GM21390 (cell line): ENCODE data around the gene CLVS2.

Source experiments
- ATAC-seq: cut with Tn5 transposase; IDR thresholded peaks from one replicate; pipeline ENCODE4 v1.9.1; 2021; ENCODE audit not compliant: unreplicated experiment

CLVS2 gene, protein sequence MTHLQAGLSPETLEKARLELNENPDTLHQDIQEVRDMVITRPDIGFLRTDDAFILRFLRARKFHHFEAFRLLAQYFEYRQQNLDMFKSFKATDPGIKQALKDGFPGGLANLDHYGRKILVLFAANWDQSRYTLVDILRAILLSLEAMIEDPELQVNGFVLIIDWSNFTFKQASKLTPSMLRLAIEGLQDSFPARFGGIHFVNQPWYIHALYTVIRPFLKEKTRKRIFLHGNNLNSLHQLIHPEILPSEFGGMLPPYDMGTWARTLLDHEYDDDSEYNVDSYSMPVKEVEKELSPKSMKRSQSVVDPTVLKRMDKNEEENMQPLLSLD

DNA sequence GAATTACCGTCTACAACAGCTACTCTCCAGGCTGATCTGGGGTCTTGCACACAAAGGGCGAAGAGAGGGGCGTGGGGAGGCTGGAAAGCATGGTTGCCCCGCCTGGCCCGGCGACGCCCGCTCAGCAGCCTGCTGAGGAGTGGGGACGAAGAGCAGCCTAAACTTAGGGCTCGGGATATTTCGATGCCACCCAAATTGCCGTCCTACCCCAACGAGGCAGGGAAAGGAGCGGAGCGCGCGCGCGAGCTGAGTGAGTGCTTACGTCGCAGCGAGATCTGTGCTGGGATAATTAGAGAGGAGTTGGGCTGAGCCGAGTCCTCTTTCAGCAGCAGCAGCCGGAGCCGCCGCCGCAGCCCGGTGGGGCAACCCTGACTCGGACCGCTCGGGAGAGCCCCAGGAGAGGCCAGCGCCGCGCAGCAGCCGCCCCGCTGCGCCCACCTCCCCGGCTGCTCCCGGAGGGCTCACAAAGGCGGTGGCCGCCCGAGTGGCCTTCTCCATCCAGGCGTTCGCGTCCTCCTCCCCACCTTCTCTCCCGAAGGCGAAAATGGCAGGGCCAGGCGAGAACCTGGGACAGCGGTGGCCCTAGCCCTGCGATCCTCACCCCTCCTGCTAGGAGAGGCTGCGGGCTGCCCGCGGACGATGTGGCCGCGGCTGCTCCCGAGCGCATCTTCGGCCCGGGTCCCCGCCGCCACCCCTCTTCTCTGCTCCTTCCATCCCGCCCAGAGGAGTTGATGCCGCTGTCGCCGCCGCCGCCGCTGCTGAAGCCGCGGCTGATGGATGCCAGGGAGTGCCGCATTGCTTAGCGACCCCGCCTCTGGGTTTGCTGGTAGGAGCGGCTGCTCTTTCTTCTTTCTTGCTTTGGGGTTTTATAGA, at the start of gene CLVS2:
Gene CLVS2 (plus strand): TSS at position 315 of the 873 bp plus-strand sequence. CDS start 1,543 bp downstream, outside the sequence.
- no peak for ATAC-seq

DNA sequence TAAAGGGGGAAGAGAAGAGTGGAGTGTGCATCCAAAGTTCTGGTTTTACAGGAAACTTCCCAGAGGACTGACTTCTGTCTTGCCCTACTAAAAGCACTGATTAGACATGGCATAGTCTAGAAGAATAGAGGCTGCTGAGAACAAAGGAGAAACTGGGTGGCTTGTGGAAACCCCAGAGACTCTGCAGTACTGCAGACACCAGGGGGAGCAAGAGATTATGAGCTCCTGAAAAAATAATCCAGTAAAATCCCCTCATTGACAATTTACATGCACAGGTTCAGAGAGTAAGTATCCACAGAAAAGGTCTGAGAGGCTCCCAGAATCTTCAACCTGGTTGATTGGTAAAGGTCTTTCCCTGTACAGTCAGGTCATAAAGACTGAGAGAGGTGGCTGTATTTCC, 48.7 kb upstream of the CLVS2 start:
- ATAC-seq, result no peak

DNA sequence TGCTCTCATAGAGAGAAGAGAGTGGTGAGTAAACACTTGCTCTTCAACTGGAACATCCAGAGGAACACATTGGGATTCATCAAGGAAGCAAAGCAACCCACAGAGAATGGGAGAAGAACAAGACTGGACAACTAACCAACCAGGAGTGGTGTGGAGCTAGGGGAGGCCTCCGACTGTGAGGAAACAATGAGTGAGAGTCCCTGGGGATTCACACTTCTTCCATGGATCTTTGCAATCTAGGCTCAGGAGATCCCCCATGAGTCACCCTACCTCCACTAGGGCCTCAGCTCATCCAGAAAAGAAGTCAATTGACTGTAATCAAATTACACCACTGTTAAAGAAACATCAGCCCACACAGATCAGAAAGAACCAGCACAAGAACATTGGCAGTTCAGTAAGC, 42.3 kb upstream of the CLVS2 start:
- ATAC-seq, result no peak

DNA sequence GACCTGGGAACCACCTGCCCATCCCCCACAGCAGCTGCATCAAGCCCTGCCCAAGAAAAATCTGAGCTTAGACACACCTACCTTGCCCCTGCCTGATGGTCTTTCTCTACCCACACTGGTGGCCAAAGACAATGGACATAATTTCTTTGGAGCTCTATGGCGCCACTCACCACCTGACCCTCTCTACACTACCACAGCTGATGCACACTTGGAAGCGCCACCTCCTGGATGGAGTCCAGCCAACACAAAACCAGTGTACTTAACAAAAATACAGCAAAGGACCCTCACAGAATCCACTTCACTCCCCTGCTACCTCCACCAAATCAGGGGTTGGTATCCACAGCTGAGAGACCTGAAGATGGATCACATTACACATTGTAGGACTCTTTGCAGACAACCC, 39.7 kb upstream of the CLVS2 start:
- ATAC-seq, result no peak

DNA sequence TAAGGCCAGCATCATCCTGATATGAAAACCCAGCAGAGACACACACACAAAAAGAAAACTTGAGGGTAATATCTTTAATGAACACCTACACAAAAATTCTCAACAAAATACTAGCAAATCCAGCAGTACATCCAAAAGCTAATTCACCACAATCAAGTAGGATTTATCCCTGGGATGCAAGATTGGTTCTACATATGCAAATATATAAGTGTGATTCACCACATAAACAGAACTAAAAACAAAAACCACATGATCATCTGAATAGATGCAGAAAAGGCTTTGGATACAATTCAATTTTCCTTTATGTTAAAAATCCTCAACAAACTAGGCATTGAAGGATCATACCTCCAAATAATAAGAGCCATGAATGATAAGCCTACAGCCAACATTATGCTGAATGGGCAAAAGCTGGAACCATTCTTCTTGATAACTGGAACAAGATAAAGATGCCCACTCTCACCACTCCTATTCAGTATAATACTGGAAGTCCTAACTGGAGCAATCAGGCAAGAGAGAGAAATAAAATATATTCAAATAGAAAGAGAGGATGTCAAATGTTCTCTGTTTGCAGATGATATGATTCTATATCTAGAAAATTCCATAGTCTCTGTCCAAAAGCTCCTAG, 33.9 kb upstream of the CLVS2 start:
- no peak for ATAC-seq

DNA sequence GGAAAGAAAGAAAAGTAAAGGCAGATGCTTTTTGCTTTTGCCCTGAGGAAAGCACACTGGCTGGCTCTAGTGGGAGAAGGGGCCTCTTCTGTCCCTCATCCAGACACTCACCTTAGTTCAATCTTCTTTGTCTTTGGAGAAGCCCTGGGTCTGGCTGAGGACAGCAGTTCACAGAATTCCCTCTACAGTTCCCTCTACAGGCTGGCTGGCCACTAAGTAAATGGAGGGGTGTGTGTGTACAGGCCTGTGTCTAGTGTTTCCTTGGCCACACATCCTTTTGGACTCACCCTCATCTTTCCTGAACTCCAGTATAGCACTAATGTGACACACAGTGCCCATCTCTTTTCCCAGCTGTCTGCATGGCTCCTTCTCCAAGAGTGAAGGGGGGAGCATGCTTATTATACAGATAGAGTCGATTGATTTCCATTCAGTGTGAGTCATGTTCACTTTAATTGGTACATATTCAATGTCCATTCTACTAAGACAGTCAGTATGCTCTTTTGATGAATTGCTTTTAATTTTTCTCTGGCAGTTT, 26.0 kb upstream of the CLVS2 start:
- no peak for ATAC-seq

DNA sequence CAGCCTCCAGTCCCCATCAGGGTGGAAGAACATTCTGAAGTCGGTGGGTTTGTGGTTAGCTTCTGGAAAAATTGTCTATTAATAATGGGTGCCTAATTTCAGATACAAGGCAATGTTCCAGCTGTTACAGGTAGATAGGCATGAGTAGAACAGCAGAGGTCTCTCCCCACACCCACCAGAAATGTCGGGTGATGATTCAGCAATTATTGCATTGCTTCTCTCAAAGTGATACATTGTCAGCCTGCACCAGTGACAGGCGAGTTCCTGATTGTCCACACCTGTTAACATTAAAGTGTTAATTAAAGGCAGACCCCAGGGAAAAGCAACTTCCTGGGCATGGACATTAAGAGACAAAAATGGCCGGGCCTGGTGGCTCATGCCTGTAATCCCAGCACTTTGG, 18.9 kb upstream of the CLVS2 start:
- no peak for ATAC-seq

DNA sequence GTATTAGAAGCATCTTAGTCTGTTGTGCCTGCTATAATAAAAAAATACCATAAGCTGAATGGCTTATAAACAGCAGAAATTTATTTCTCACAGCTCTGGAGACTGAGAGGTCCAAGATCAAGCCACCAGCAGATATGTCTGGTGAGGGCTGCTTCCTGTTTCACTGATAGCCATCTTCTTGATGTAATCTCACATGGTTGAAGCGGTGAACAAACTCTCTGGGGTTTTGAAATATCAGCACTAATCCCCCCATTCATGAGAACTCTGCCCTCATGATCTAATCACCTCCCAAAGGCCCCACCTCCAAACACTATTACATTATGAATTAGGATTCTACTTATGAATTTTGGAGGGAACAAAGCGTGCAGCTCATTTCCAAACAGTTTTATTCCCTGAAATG, 11.6 kb upstream of the CLVS2 start:
- no peak for ATAC-seq

DNA sequence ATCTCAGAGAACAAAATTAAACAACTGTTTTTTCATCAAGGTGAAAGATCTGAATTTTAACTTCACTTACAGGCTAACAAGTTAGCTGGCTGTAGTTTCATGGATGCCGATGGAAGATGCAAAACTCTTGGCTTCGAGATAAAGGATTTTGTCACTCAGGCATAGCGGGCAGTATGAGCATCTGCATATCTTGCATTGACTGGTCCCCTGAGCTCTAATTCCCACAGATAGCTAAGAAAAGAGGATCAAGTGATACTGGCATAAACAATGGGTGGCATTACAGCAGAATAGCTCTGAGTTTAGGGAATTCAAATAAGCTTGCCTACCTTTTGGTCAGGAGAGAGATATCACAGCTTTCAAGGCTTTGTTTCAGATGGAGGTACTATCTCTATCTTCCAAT, 1.8 kb upstream of the CLVS2 start:
- no peak for ATAC-seq

DNA sequence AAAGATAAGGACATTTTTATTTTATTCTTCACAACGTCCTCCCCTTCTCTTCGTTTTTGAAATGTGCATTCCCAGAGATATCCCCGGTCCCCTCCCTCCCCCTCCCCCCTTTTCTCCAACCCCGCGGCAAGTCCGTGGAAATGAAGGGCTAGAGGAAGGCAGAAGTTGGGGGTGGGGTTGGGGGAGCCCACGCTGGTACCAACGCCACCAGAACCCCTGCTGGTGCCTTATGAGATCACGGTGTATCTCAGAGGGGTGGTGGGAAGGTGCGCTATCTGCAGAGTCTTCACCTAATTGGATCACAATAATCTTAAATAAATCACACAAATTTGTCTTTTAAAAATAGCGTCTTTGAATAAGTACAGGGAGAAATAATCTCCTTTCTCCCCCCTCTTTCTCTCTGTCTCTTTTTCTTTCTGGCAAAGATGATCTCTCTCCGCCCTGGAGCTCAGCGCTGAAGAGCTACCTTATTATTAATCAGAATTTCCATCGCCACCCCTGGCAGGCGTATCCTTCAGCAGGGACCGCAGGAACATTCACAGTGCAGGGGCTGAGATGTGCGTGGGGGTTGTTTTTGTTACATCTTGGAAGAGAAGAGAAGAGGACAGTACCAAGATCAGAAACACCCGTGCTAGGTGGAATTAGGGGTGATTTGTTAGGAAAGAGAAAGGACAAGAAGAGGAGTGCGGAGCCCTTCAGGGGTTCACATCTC, 915 bp downstream of the CLVS2 start:
- ATAC-seq, result no peak

DNA sequence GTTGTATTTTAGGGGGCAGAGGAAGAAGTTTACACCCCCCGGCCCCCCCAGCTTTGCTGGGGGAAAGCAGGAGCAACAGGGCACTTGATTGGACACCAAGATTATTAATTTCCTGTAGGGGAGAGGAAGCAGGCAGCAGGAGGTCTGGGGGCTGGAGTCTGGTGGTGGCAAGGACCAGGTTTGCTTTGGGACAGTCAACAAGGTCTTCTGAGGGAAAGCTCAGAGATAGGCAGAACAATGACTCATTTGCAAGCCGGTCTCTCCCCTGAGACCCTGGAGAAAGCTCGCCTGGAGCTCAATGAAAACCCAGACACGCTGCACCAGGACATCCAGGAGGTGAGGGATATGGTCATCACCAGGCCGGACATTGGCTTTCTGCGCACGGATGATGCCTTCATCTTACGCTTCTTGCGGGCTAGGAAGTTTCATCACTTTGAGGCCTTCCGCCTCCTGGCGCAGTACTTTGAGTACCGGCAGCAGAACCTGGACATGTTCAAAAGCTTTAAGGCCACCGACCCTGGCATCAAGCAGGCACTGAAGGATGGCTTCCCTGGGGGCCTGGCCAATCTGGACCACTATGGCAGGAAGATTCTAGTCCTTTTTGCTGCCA, 1.6 kb downstream of the CLVS2 start:
- ATAC-seq, result no peak

DNA sequence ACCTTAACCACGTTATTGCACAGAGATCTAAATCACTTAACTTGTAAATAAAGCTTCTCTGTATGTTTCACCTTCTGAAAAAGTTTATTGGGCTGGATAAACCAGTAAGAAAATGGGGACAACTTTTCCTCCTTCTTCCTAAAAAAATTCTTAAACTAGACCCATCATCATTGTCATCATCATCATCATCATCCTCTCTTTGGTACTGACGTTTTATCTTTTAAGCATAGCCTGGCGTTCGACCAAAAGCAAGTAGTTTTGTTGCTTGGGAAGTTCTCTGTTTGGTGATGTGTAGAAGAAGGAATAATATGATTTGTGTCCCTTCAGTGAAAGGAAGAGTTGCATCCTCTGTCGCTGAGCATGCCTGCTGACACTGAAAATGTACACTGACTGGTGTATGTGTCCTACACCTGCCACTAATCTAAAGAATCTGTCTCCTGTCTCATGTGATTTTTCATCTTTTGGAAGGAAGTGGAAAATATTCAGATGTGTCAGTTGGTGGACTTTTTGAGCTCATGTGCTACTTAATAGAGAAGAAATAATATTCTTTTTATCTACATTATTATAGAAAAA, 2.5 kb downstream of the CLVS2 start:
- no peak for ATAC-seq

DNA sequence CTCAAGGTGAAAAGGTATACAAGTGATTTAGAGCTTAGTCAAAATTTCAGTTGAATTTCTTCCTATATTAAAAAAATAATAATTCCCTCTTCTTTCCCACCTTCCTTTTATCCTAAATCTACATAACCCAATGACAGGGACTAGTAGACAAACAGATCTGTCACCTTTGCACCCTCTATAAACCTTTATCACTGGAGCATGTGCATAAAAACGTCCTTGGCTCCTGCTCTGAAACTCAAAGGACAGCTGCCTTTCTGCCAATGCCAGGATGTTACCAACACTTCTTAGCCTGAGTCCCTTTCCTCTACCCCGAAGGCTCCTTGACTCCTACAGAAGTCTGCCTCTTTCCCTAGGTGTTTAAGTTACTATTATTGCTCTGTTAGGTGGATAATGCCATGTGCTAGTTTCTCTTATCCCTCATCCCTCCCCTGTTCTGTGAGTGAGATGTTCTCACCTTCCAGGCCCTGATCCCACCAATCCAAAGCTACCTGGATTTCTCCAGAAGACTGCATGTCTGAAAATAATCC, 4.3 kb downstream of the CLVS2 start:
- ATAC-seq, result no peak

DNA sequence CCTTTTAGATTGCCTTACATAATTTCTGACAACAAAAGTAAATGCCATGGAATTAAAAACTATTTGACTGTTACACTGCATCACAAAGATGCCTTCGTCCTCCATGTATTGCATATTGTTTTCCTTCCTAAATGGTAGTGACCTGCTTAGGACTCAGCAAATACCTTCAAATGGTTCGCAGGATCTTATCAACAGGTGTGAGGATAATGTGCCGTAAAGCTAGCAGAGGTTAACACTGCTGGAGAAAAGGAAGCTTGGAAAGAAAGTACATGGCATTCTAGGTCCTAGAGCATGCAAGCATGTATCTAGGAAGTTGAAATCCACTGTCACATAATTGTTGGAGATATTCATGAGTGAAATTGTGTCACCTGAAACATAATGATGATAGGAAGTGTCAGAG, 5.5 kb downstream of the CLVS2 start:
- no peak for ATAC-seq

DNA sequence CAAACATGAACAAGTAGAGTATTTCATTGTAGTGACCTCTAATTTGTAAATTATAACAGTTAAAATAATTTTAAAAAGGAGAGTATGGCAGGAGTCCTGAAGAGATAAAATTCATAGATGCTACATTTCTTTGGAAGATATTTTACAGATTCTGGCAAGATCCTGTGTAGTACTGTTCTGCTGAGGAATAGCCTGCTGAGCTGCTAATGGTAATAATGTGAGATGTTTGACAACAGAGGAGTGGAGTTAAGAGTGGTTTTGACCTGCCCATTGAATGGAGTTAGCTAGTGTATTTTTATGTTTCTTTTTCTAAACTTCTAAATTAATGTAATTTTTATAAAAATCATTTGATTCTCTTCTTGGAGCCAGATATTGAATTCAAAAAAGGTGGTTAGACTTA, 11.8 kb downstream of the CLVS2 start:
- no peak for ATAC-seq

DNA sequence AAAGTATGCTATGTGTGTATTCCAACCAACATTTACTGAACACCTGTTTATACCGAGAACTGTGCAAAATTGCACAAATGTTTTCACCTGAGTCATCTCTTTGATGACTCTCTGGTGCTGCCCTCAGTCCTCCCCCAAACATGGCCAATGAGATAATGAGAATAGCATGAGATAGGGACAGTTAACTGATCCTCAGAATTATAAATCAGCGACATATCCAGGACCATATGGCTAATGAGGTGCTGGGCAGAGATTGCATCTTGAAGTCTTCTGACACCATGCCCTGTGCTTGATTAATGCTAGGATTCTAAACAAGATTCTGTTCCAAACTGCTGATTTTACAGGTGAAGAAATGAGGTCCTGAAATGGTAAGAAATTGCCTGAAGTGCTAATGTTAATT, 13.0 kb downstream of the CLVS2 start:
- no peak for ATAC-seq

DNA sequence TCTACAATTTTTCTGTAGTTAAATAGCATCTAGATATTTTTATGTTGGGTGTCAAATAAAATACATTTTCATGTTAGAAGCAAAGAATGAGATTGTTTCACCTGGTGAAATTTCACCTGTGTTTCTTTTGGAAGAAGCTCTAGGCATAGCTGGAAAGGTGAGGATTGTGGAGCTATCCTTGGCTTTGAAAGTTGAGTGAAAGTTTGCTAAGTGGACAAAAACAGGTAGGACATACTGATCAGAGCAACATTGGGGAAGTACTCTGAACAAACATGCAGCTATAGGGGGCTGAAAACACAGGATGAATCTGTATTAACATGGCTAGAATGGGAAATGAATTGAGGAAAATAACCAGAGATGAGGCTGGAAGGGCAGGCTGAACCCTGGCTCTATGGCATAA, 18.8 kb downstream of the CLVS2 start:
- no peak for ATAC-seq

DNA sequence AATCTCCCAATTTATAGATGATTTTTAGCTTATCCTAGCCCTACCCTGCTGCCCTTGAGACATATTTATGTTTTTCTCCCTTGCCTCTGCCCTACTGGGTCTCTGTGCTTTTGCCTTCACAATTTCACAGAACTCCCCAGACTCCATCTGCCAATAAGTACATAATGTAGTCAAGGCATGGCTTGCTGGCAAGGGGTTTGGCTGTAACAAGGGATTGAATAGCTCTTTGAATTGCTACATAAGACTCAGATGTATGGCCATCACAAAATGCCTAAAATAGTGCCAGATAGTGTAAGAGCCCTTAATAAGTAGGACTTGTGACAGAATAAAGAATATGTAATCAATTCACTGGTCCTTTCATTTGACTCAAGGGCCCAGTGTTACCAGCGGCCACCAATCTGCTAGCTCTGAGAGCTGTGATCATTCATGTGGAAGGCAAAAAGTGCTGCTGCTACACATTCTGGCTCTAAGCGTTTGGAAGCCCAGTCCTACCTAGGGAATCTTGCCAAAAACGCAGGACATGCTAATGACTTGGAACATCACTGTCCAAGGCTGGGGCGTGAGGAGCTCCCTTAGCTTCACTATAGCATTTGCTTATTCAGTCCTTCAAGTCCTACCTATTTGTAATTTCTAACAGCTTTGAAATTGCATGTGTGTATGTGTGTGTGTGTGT, 20.5 kb downstream of the CLVS2 start:
- ATAC-seq, result no peak

DNA sequence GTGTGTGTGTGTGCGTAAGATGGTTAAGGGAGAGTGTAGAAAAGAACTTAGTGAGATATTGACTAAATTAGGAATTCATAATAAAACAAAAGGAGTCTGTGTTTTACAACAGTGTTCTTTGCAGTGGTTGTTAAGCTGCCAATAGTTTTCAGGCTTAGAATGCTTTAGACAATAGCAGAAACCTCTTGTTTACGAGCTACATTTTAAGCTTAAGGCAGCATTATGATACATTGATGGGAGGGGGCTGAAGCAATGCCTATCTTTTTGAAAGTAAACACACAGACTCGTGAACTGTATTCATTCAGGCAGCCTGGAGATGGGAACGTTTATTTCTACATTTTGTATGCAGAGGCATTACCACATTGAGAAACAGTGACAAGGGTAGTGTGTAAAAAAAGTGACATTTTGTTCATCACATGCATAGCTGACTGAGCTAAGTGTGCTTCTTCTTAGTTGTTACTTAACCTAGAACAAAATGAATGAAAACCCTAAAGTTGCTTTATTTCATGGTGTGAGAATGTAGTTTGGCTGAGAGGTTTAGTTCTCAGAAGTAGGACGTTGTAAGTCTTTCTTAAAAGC, 21.2 kb downstream of the CLVS2 start:
- no peak for ATAC-seq
